Stimulated activated CD4-positive, alpha-beta T cell treated with anti-CD3 and anti-CD28 coated beads, TNF-alpha, amount 100 ng/mL, for 48 hours (primary cell): ENCODE data around the gene NNMT.

Experiments used
- DNase-seq, 3 donors: peaks; one replicate each; pipeline ENCODE4 v3.0.0-alpha.2; 2020; ENCODE audit warnings: low read depth in 3 of 3

The NNMT gene

GRCh38 chr11:114295676-114296604, at the start of gene NNMT:
Gene NNMT, plus strand, starts transcription at chr11:114296399. Its CDS starts 158 bp downstream, at chr11:114296557.
- no peak for DNase-seq

- DNase-seq: no peak
These were observed 49.0 kb upstream of the NNMT start for GRCh38 chr11:114247070-114247789.

- DNase-seq: no peak
These were observed 46.0 kb upstream of the NNMT start for GRCh38 chr11:114250180-114250579.

GRCh38 chr11:114250993-114251814, 45.0 kb upstream of the NNMT start:
- no peak for DNase-seq

GRCh38 chr11:114251815-114252337, 44.3 kb upstream of the NNMT start:
- no peak for DNase-seq

- no peak for DNase-seq
These were observed 43.4 kb upstream of the NNMT start for GRCh38 chr11:114252767-114253166.

- no peak for DNase-seq
These were observed 42.4 kb upstream of the NNMT start for GRCh38 chr11:114253771-114254170.

- DNase-seq: no peak
These were observed 41.5 kb upstream of the NNMT start for GRCh38 chr11:114254571-114255146.

GRCh38 chr11:114255289-114255688, 40.9 kb upstream of the NNMT start:
- no peak for DNase-seq

GRCh38 chr11:114256176-114256966, 39.8 kb upstream of the NNMT start:
- DNase-seq: no peak

GRCh38 chr11:114256967-114257286, 39.3 kb upstream of the NNMT start:
- DNase-seq: no peak

- DNase-seq: no peak
These were observed 38.3 kb upstream of the NNMT start for GRCh38 chr11:114257621-114258558.

- no peak for DNase-seq
These were observed 37.5 kb upstream of the NNMT start for GRCh38 chr11:114258696-114259095.

- no peak for DNase-seq
These were observed 37.1 kb upstream of the NNMT start for GRCh38 chr11:114259124-114259526.

GRCh38 chr11:114259551-114259983, 36.6 kb upstream of the NNMT start:
- DNase-seq: no peak

GRCh38 chr11:114260077-114260476, 36.1 kb upstream of the NNMT start:
- DNase-seq: no peak

- DNase-seq: no peak
These were observed 35.7 kb upstream of the NNMT start for GRCh38 chr11:114260483-114260882.

GRCh38 chr11:114261791-114262190, 34.4 kb upstream of the NNMT start:
- no peak for DNase-seq

- no peak for DNase-seq
These were observed 33.3 kb upstream of the NNMT start for GRCh38 chr11:114262681-114263512.
